Stimulated activated naive CD4-positive, alpha-beta T cell (primary cell): ENCODE results near the gene PTGR3.

Experiments
- DNase-seq, 6 experiments: peaks; one replicate each; lab custom pipeline; 2025; lab: John Stamatoyannopoulos, UW

Gene PTGR3

DNA sequence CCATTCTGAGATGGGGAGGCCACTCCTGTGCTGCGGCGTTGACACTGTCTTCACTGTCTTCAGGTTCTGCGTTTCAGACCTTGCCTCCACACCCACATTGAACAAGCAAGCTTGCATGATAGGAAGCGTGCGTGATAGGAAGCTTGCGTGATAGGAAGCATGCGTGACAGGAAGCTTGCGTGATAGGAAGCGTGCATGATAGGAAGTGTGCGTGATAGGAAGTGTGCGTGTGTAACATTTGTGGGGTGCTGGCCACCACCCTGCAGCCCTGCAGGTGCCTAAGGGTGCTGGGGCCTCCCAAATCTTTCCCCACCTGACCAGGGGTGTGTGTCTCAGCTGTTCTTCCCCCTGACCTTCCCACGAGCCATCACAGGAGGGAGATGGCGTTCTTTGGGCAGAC, 27.0 kb upstream of the PTGR3 start:
- DNase-seq, result no peak

DNA sequence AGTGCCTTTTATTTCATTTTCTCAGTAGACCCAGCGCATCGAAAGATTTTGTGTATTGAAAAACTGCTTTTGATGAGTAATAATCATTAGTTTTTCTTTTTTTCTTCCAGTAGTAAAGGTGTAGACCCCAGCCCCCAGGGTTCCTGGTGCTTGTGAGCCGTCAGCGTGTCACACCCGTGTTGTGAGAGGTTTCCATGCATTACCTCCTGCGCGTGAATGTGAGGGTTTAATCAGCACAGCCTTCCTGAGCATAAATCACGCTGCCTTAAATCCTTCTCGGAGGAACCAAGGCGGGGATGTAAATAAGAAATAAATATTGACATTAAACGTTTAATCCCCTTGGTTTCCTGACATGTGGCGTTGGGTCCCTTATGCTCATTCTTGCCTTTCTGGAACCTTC, 26.0 kb upstream of the PTGR3 start:
- no peak for DNase-seq

DNA sequence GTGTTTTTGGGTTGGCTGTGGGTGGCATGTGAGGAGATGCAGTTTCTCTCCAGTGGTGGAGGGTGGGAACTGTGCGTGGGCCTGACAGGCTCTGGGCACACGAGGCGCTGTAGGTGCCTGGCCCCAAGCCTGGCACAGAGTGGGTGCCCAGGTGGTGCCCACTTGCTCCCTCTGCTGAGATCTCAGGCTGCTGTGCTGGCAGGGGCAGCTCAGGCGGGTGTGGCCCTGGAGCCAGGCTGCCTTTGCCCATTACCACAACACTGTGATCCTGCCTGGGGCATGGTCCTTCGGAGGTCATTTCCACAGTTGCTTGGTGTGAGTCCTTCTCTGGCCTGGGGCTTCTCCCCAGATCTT, 22.1 kb upstream of the PTGR3 start:
- DNase-seq, result no peak

DNA sequence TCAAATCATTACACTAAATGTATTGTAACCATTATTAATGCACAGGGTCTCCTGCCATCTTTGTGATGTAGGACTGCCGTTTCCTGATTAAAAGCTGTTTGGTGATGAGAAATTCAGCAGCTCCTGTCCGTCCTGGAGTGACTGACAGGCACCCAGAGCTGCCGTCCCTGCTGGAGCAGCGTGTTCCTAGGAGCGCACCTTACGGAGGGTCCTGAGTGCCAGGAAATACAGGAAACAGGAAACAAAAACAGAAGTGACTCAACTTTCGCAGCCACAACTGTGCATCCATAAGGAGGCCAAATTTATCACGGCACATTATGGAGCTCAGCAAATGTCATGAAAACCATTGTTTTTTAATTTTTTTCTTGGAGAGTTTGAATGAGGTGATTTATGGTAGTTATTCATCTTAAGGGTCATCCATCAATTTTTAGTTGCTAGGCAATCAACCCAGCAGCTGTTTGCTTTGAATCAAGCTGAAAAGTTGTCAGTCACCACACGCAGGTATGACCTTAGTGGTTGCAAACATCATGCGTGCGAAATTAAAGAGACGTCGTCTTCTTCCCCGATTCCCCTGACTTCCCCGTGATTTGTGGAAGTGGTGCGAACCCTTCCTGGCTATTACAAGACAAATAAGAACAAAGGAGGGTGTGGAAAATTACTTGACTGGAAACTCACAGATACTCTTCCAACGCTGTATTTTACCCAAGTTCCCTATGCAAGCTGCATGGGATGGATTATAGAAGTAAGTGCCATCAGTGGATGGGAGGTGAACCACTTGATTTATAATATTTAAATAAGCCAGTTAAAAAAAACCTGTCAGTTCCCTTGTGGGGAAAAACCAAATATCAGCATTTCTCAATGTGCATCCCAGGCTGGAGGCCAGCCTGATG, 21.5 kb upstream of the PTGR3 start:
- DNase-seq, result no peak

DNA sequence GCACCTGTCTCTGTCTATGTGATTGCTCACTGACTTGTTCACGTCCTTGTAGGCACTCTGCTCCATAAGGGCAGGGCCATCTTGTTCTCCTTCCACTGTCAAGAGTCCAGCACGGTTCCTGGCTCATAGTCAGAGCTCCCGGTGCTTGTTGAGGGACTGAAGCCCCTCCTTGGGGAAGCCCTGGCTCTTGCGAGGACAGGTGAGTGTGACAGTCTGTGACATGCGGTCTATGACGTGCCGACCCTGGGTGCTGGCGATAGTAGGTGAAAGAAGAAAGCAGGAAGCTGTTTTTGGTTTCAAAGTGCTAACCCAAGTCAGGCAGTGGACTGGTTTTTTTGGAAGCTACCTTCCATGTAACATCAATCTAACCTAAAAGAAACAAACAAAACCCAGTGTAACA, 20.5 kb upstream of the PTGR3 start:
- peak in 1 of 6 experiments; percentile 8 for DNase-seq

DNA sequence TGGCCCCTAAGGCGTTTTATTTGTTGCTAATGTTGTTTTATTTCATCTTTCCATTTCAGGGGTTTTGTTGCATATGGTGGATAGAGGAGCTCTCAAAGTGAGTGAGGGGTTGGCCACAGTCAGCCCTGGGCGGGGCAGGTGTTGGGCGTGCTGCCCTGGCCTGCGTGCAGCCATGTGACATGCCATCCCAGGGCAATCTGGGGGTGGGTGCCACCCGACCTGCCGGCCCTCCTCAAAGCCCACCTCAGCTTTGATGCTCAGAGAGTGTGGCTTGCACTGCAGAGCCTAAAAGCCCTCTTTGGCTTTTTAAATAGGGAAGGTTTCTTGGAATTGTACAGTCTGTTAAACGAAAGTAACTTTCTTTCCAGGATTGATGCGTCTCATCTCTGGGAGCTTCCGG, 20.0 kb upstream of the PTGR3 start:
- no peak for DNase-seq

DNA sequence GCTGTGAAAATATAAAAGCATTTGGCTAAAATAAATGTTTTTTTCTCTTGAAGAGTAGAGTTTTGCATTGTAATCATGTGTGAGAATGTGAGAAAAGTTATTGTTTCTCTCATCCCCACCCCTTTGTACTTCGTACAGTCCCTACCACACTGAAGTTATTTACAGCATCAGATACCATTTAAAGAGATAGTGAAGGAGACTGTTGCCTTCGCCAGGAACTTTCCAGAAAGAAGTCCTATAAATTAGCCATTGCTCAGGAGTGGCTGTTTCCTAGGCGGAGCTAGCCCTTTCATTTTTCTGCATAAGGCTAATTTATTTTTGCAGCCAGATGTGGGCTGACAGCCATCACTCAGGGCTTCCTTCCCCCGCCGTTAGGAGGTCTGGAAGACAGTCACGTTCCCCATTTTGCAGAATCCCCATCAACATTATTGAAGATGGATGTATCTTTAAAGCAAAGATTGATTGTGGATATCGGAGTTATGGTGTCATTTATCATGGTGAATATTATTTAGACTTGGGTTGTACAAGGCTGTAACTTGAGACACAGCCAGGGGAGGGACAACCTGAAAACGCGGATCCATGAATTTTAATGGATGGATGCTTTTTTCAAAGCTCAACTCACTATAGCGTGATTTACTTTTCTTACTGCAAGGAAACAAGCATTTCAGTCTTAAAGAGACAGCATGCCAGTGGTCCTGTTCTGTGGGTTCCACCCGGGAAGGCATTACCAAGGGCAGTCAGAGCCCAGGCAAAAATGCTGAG, 18.8 kb upstream of the PTGR3 start:
- no peak for DNase-seq

DNA sequence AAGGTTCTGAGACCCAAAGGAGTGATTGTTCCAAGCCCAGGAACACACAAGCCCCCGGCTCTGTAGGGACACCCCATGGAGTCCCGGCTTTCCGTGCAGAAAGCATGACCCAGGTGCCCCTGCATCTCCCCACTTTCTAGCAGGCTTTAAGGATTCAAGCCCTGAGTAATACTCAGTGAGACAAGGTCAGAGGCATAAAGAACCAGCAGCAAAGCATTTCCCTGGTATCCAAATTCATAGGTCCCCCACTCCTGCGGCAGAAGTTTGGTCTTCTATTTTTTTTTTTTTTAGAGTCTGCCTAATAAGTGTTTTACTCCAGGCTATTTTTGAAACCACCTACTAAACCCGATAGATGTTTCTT, 18.0 kb upstream of the PTGR3 start:
- no peak for DNase-seq

DNA sequence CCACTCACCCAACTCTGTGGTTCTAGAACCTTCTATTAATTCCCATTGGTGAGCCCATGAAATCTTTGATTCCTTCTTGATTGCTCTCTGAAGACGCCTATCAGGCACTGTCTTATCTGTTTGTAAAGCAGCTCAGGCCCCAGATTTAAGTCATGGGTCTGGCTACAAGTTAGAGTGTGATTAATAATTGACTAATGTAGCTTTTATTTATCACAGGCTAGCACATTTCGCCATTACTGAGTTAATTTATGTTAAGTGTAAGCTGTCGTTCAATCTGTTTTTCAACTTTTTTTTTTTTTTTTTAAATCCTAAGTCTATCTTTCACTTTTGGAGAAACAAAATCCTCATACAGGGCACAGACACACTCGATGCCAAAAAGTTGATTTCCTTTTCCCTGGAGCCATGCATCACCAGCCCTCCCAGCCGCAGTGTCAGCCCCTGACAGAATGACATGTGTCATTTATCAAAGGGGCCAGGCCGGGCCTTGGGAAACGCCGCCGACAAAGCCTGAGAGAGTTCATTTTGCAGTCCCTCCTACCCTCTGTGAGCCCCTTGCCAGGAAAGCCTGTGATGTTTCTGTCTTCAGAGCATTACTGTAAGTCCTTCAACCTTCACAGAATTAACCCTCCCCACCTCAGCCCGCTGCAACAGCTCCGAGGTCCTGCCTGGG, 17.5 kb upstream of the PTGR3 start:
- DNase-seq, result no peak

DNA sequence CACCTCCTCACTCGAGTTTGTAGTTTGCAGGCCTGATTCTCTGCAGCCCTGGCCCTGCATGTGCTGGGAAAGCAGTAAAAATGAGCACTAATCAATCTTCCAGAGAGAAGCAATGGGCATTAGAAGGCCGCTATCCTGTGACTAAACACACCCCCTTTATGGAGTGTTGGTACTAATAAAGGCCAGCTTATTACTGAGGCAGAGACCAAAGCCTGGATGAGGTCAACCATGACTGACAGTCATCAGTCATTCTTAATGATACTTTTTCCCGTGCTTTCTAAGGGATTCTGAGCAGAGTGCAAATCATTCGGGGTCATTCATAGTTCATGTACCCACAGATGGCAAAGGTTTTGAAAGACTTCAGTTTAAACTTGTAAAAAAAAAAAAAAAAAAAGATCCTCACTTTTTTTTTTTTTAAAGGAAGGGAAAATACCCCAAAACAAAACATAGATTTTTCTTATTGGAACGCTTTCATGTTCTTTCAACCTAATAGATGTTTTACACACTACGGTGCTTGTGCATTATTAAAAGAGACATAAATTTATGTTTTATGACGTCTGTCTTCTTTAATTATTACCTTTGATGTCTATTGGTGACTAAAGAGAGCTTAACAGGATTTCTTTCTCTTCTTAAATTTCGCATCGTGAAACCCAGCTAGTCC, 14.9 kb upstream of the PTGR3 start:
- DNase-seq, result no peak

DNA sequence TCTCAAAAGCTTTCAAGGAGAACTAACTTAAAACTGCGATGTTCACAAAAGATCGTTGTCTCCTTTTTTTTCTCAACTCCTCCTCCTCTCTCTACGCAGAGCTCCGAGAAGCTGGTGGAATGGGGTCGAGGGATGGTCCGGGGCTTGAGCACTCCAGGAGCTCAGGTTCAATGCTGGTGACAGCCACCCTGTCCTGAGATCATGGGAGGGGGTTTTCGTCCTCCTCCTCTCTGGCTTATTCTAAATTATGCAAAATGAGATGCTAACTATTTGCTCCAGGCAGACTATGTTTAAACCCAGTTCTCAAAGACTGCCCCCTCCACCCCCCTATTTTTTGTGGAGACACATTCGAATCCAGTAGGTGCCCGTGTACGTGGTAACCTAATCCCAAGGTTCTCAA, 13.5 kb upstream of the PTGR3 start:
- no peak for DNase-seq

DNA sequence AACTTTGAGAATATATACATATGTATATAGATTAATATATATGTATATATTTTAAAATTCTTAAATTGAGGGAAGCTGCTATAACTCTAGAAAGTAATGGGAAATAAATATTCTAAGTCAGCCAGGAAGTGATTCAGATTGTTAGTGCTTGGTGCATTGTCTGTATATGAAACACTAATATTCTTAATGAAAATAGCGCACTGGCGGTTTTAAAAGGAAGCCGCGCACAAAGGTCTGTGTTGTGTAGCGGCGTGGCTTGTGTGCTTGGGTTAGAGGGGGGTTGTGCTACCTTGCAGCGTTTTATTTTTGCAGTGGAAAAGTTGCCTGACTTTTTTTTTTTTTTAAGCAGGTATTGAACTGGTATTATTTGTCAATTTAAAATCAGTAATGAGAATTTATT, 13.0 kb upstream of the PTGR3 start:
- DNase-seq, result no peak

DNA sequence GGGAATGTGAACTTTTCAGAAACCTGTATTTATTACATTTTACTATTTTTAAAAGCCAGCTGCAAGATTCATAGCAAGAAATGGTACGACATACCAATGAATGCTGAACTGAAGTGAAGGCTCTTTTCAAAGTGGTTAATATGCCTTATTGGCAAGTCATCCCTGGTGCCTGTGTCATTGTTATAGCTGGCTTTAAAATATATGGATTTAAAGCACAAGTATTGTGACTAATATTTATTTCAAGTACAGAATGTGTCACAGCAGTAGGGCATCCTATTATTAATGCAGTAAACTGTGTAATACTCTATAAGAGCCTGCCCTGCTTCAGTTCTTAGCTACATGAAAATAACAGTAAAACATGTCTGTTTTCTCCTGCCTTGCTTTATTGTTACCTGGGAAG, 12.5 kb upstream of the PTGR3 start:
- no peak for DNase-seq

DNA sequence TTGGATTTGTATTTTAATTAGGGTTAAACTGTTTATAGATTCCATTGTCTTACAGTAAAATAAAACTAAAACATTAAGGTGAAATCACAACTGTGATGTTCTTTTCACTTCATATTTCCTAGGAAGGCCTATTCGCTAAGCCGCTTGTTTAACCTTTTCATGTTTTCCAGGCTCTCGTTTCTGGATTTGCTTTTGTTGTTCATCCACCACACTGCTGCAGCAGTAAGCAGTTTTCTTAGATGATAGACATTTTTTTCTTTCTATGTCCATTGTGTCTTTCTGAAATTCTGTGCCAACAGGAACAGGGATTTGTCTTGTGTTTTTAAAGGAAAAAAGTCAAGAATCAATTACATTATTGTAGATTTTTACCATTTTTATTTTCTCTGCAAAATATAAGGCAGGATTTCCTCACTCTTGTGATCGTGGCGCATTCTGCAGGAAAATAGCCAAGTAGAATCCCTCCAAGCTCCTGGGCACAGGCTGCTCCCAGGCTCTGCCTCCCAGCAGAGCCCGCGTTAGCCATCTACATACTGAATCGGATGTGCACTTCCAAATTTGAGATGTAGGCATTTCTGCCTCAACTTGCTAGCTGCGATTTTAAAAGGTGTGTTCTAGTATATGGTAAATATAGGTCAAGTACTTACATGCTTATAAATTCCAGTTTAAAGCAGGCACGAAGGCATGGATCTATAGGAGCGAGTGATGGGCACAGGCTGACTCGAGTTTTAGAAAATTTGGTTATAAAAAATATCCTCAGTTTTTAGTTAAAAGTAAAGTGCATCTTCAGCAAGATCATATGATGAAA, 11.8 kb upstream of the PTGR3 start:
- no peak for DNase-seq

DNA sequence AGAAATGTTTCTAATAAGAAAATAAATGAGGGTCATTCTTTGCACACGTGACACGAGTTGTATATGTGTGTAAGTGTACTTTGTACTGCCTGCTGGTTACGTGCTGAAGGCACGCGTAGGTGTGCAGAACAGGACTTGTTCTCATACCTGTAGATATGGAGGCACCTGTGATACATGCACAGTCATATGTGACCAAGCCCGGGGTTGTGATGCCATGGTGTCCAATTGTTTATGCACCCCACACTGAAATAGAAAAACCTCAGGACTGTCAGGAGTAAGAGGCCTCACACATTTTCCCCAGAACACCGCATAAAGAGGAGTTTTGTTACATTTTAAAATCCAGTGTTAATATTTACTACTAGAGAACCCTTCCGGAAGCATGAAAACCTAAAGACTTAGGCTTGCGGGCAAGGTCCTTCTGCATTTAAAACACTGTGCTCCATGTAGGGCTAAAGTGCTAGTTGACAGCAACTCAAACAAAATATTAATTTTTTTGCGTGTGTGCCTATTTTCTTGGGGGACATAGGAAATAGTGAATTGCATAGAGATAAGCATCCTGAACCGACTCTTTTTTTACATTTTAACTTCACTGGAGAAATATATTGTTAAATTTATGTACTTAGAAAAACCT, 10.9 kb upstream of the PTGR3 start:
- DNase-seq, result no peak

DNA sequence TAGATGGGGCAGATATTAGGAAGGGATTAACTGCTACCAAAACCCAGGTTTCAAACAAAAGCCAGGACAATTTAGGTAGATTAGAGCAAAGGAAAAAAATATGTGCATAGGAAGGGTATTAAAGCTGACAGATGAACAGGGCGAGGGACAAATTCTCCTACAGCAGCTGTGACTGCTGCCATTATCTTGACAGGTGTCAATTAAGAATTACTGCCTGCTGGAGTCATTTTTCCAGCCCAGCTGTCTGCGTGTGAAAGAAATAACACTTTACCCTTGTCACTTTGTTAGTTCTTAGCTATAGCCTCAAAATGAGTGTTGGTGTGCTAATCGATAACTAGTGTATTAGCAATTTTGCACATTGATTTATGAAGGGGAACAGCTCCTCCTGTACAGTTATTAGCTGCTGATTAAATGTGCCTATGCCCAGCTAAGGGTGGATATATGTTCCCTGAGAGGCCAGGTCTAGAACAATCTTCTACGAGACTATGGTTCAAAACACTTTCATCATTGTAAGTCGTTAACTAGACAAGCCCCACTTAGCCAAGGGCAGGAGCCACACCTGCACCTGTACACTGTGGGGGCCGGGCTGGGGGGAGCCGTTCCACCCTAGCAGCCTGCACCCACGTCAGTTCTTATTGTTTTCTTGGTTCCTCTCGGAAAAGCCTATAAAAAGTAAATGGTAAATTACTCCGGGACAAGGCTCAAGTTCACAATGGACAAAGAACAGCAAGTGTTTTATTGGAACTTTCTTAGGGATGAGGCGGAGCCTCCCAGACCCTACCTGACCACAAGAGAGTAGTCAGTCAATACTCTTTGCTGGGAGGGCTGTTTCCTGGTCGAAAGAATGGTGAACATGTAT, 9.4 kb upstream of the PTGR3 start:
- no peak for DNase-seq

DNA sequence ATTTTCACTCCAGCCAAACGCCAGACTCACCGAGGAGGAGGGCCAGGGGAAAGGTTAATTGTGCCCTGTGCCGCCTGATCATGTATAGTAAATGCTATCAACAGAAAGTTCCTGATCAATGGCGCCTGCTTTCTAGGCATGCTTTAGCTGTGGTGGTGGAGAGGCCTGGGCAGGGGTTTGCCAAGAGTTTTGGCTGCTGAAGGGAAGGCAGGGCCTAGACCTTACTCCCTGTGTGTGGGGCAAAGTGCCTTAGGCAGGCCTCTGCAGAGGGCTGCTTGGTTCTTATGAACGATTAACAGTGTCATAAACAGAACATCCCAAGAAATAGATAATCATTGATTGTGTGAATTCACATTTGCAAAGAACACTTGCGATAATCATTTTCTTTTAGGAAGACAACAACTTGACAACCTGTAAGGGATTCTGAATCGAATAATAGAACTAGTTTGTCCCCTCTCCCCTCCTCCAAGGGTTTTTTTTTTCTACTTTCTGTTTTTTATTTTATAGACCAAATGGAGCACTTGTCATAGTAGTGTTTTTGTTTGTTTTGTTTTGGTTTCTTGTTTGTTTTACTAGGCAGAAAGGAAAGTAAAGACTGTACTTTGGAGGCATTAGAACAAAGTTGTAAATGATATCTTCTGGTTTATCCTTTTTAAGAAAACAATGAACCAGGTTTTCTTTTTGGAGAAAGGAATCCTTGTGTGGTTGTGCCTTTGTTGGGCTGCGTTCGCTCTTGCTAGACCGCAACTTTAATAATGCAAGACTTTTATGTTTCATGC, 8.2 kb upstream of the PTGR3 start:
- DNase-seq, result no peak

DNA sequence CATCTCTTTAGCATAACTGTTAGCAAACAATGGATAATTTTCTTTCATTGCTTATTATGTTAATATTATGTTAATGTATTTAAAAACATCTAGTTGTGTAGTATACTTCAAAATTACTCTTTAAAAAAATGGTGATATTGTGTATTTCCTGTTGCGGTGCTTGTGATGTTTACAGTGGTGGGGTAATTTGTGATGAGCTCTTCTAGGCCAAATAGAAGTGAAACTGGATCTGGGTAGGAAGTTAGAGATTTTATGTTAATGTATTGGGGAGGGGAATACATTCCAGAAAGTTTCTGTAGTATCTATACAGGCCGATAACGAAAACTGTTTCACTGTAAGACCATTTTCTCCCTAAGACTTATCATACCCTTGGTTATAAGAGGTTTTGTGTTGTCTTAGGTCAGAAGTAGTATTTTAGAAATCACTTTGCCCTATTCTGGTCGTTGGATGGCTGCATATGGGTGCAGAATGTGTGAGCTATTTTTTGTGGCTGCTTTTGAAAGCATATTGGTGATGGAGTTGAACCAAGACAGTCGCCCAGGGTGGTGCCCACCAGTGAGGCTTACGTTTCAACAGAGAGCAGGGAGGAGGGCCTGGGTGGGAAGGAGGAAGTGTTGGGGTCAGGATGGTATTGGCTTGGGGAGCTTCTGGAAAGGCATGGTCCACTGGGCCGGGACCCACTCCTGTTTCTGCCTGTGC, 7.4 kb upstream of the PTGR3 start:
- peak in 4 of 6 experiments; percentile 14 to 72 (median 61) for DNase-seq

DNA sequence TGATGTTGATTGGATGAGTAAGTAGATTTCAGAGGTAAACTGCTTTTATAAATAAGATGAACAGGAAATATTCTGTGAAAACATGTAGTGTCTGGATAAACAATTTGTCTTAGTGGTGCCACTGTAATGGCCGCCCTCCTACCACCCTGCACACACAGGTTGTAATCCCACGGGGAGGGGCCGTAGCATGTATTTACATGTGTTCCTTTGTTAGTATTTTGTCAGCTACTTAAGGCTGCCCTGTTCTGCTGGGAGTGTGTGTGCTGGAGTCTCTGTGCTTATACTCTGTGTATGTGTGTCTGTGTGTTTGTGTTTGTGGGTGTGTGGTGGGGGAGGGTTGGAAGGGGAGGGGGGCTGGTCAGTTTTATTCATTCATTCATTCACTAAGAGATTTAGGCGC, 6.7 kb upstream of the PTGR3 start:
- no peak for DNase-seq
